Smooth muscle cell (in vitro differentiated cells): Measurements from ENCODE around the gene FABP7. TPM values are rescaled to one million over a fixed set of nuclear protein-coding genes. Genes with fewer than 3 reads are reported as not detected.

Experiments
- DNase-seq: peaks from one replicate; lab custom pipeline; 2025; ENCODE audit not compliant: unreplicated experiment; lab: John Stamatoyannopoulos, UW
- H2AFZ ChIP-seq: fragments of 200-600 bp; sonication (generic); 2 replicates; pipeline ENCODE4 v1.6.0; 2016; ENCODE audit warnings: antibody characterized with exemption, low read depth, mild to moderate bottlenecking
- H3F3A ChIP-seq: fragments of 200-600 bp; sonication (generic); 2 replicates; pipeline ENCODE4 v1.6.0; 2017; ENCODE audit warnings: antibody characterized with exemption, low read depth
- H3K27ac ChIP-seq: fragments of 200-600 bp; sonication (generic); 2 replicates; pipeline ENCODE4 v1.5.1; 2016; ENCODE audit warnings: low read depth, mild to moderate bottlenecking
- H3K27me3 ChIP-seq: fragments of 200-600 bp; sonication (generic); 2 replicates; pipeline ENCODE4 v1.6.1; 2016; ENCODE audit warnings: low read depth, mild to moderate bottlenecking
- H3K36me3 ChIP-seq: fragments of 200-600 bp; sonication (generic); 2 replicates; pipeline ENCODE4 v1.5.1; 2016; ENCODE audit warnings: low read depth
- H3K4me1 ChIP-seq: fragments of 200-600 bp; sonication (generic); 2 replicates; pipeline ENCODE4 v1.5.1; 2016; ENCODE audit warnings: low read depth
- H3K4me2 ChIP-seq: fragments of 200-600 bp; sonication (generic); 2 replicates; pipeline ENCODE4 v1.6.0; 2016; ENCODE audit warnings: mild to moderate bottlenecking
- H3K4me3 ChIP-seq: fragments of 200-600 bp; sonication (generic); 2 replicates; pipeline ENCODE4 v1.5.1; 2016; ENCODE audit warnings: mild to moderate bottlenecking
- H3K79me2 ChIP-seq: fragments of 200-600 bp; sonication (generic); 2 replicates; pipeline ENCODE4 v1.6.0; 2016; ENCODE audit warnings: low read depth, mild to moderate bottlenecking
- H3K9ac ChIP-seq: fragments of 200-600 bp; sonication (generic); 2 replicates; pipeline ENCODE4 v1.6.0; 2016; ENCODE audit warnings: low read depth
- H3K9me3 ChIP-seq: fragments of 200-600 bp; sonication (generic); replicated peaks from 2 replicates; pipeline ENCODE4 v1.5.1; 2016; ENCODE audit warnings: low read depth
- H4K20me1 ChIP-seq: fragments of 200-600 bp; sonication (generic); 2 replicates; pipeline ENCODE4 v1.6.0; 2016; ENCODE audit warnings: low read depth
- CTCF ChIP-seq: fragments of 200-600 bp; sonication (generic); IDR thresholded peaks from 2 replicates; pipeline ENCODE4 v1.5.1; 2017; ENCODE audit warnings: borderline replicate concordance, mild to moderate bottlenecking, antibody characterized with exemption; ENCODE audit not compliant: insufficient read depth, poor library complexity, severe bottlenecking
- WGBS: methylation state at CpG from one replicate; pipeline ENCODE4 v1.1.7; 2016; ENCODE audit warnings: low lambda C conversion rate; 5-methylcytosine and 5-hydroxymethylcytosine counted together
- polyA plus RNA-seq: library from polyadenylated mRNA; unstranded; fragments of >200 nt; fragmentation: Nextera tagmentation; extraction: Ambion mirVana; gene quantifications from 2 replicates; pipeline ENCODE4 v1.2.1, GENCODE V29; 2016
- total RNA-seq: library from RNA; depleted of rRNA; stranded (reverse); fragments of >200 nt; gene quantifications from 2 replicates; pipeline ENCODE4 v1.2.3, GENCODE V29; 2014

FABP7 gene
- total and polyA plus RNA-seq, 2 experiments from 2014 or later, result not detected

- Histone ChIP-seq H2AFZ (no peak overlapping the region), H3K9me3 (no peaks in the 10 kb centered on the region), H3F3A (no peaks in the 10 kb centered on the region), H3K27ac (no peak overlapping the region), H3K4me2 (no peak overlapping the region), H3K4me1 (no peaks in the 10 kb centered on the region), H3K4me3 (no peak overlapping the region), H3K79me2 (no peaks in the 10 kb centered on the region), H3K27me3 (no peaks in the 10 kb centered on the region), H3K9ac (no peak overlapping the region), H3K36me3 (no peaks in the 10 kb centered on the region), H4K20me1 (no peaks in the 10 kb centered on the region)
- TF ChIP-seq CTCF, result no peak
- WGBS, result 76% methylated on average over 3 of the region's 3 CpGs
- DNase-seq, result no peak
Measured at GRCh38 chr6:122751326-122751725, 28.2 kb upstream of the FABP7 start.

- no peak overlapping the region for H3K27ac ChIP-seq
- no peaks in the 10 kb centered on the region for H3F3A ChIP-seq
- no peak overlapping the region for H3K9ac ChIP-seq
- no peaks in the 10 kb centered on the region for H4K20me1 ChIP-seq
- H3K27me3 ChIP-seq, result no peaks in the 10 kb centered on the region
- H3K4me3 ChIP-seq, result no peak overlapping the region
- no peaks in the 10 kb centered on the region for H3K9me3 ChIP-seq
- no peaks in the 10 kb centered on the region for H3K79me2 ChIP-seq
- H3K4me1 ChIP-seq, result no peaks in the 10 kb centered on the region
- WGBS, result 96% methylated on average over 1 of the region's 1 CpG
- TF ChIP-seq CTCF, result no peak
- H3K36me3 ChIP-seq, result no peaks in the 10 kb centered on the region
- no peak for DNase-seq
- H3K4me2 ChIP-seq, result no peak overlapping the region
- H2AFZ ChIP-seq, result no peak overlapping the region
Measured at GRCh38 chr6:122752459-122752858, 27.1 kb upstream of the FABP7 start.

- no peak for DNase-seq
- Histone ChIP-seq H3K27me3 (no peaks in the 10 kb centered on the region), H3K4me2 (no peak overlapping the region), H2AFZ (no peak overlapping the region), H3K36me3 (no peaks in the 10 kb centered on the region), H3F3A (no peaks in the 10 kb centered on the region), H3K9ac (no peak overlapping the region), H3K79me2 (no peaks in the 10 kb centered on the region), H4K20me1 (no peaks in the 10 kb centered on the region), H3K9me3 (no peaks in the 10 kb centered on the region), H3K4me1 (no peaks in the 10 kb centered on the region), H3K4me3 (no peak overlapping the region), H3K27ac (no peak overlapping the region)
- 92% methylated on average over 10 of the region's 10 CpGs for WGBS
- no peak for TF ChIP-seq CTCF
Measured at GRCh38 chr6:122753000-122753687, 26.4 kb upstream of the FABP7 start.

GRCh38 chr6:122753688-122754056 lies 25.8 kb upstream of the FABP7 start:
- H3K4me2 ChIP-seq, result no peak overlapping the region

More at GRCh38 chr6:122753688-122754056, 25.8 kb upstream of the FABP7 start:
- Histone ChIP-seq H3K9me3 (no peaks in the 10 kb centered on the region), H3K36me3 (no peaks in the 10 kb centered on the region), H3K4me1 (no peaks in the 10 kb centered on the region), H4K20me1 (no peaks in the 10 kb centered on the region), H3K4me3 (no peak overlapping the region), H3K79me2 (no peaks in the 10 kb centered on the region), H3K9ac (no peak overlapping the region), H3K27me3 (no peaks in the 10 kb centered on the region), H3F3A (no peaks in the 10 kb centered on the region), H3K27ac (no peak overlapping the region), H2AFZ (no peak overlapping the region)
- no peak for TF ChIP-seq CTCF
- no peak for DNase-seq
- 85% methylated on average over 5 of the region's 5 CpGs for WGBS
